GM12891 (cell line): ENCODE measurements around the gene ZRANB3.

Experiments used
- POLR2A ChIP-seq: IDR thresholded peaks from 2 replicates; pipeline ENCODE4 v1.6.1; 2011; ENCODE audit warnings: low read depth, low read length, control low read depth
- POLR2AphosphoS5 ChIP-seq: IDR thresholded peaks from 2 replicates; pipeline ENCODE4 v1.6.1; 2011; ENCODE audit warnings: low read depth, low read length, control low read depth
- TAF1 ChIP-seq: IDR thresholded peaks from 2 replicates; pipeline ENCODE4 v1.6.1; 2011; ENCODE audit warnings: low read depth, low read length, control low read depth

DNA sequence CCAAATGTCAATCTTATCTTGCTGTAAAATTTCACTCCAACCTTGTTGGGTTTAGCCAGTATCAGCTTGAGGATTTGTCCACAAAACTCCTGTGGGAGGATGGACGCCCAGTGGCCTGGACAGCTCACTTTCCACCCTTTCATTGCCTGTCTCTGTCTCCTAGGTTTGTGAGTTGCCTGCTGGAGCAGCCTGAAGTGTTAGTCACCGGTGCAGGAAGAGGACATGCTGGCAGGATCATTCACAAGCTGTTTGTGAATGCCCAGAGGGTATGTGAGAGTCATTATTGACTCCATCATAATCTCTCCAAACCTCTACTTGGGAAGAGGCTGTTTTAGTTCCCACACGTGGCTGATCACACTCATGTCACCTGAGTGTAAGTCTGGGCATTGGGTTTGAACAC is 366.6 kb downstream of the ZRANB3 start:
- TF ChIP-seq POLR2AphosphoS5 (no peak), POLR2A (no peak), TAF1 (no peak)
